Thyroid gland (tissue), 4 donors: ENCODE measurements around the gene MTHFD1L.

ENCODE experiments used
- POLR2A ChIP-seq, 2 donors: fragments of 450-650 bp; IDR thresholded peaks; one replicate each; pipeline ENCODE4 v1.6.1; 2017; ENCODE audit warnings: antibody characterized with exemption in 2 of 2, mild to moderate bottlenecking in 2 of 2, moderate library complexity in 1 of 2
- TF ChIP-seq, protein P1 (sequence below), 6 experiments: fragments of 200-600 bp in 3 of 6; fragments of 450-650 bp in 3 of 6; sonication (generic) in 3 of 6; IDR thresholded peaks; one replicate each; pipeline ENCODE4 v1.5.1; 2016 to 2019; ENCODE audit warnings: antibody characterized with exemption in 6 of 6, mild to moderate bottlenecking in 2 of 6, inconsistent platforms in 1 of 6, moderate library complexity in 1 of 6

DNA sequence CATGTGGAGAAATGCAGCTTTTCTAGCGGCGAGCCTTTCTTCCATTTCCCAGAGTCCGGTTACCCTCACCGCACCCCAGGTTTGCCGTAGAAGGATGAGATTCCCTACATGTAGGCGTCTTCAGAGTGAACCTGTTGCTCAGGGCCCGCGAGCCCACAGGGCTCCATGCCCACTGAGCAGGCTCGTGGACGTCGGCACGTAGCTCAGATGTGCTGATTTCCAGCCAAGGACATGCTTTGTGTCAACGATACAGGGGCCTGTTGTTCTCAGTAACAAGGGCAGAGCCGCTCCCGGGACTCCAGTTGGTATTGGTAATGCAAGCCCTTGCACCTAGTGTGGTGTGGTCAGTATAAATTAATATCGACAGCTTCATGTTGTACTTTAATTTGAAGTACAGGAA is 159.6 kb downstream of the MTHFD1L start:
- TF ChIP-seq, protein P1, sequence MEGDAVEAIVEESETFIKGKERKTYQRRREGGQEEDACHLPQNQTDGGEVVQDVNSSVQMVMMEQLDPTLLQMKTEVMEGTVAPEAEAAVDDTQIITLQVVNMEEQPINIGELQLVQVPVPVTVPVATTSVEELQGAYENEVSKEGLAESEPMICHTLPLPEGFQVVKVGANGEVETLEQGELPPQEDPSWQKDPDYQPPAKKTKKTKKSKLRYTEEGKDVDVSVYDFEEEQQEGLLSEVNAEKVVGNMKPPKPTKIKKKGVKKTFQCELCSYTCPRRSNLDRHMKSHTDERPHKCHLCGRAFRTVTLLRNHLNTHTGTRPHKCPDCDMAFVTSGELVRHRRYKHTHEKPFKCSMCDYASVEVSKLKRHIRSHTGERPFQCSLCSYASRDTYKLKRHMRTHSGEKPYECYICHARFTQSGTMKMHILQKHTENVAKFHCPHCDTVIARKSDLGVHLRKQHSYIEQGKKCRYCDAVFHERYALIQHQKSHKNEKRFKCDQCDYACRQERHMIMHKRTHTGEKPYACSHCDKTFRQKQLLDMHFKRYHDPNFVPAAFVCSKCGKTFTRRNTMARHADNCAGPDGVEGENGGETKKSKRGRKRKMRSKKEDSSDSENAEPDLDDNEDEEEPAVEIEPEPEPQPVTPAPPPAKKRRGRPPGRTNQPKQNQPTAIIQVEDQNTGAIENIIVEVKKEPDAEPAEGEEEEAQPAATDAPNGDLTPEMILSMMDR (IDR thresholded peaks at IDR 0.05): no peak
- TF ChIP-seq POLR2A (IDR thresholded peaks at IDR 0.05): no peak
